ENCODE data around the gene CD36. TPM values are rescaled to one million over a fixed set of nuclear protein-coding genes. Genes with fewer than 3 reads are reported as not detected.

Gene CD36
- total RNA-seq, 4 donors from 2014 or later: 5.4 to 186 (median 12.1) TPM

GRCh38 chr7:80675090-80675489 is 36.6 kb downstream of the CD36 start:
- TF ChIP-seq POLR2A (IDR thresholded peaks at IDR 0.05) (no peak), CTCF (IDR thresholded peaks at IDR 0.05) (no peak)

GRCh38 chr7:80676404-80676803 is 38.0 kb downstream of the CD36 start:
- no peaks in the 10 kb centered on the region for H3K27me3 ChIP-seq
- no peak overlapping the region for H3K27ac ChIP-seq
- no peak overlapping the region for H3K4me3 ChIP-seq
- TF ChIP-seq POLR2A (IDR thresholded peaks at IDR 0.05) (no peak), CTCF (IDR thresholded peaks at IDR 0.05) (no peak)
- DNase-seq: no peak
- no peaks in the 10 kb centered on the region for H3K4me1 ChIP-seq
- H3K36me3 ChIP-seq: no peaks in the 10 kb centered on the region
- no peaks in the 10 kb centered on the region for H3K9me3 ChIP-seq
- intact Hi-C loops (cut with DNase I; ENCODE audit: low total_unique reads): no loop called here

More at GRCh38 chr7:80675090-80675489, 36.6 kb downstream of the CD36 start:
- no peaks in the 10 kb centered on the region for H3K9me3 ChIP-seq
- no peaks in the 10 kb centered on the region for H3K36me3 ChIP-seq
- H3K4me1 ChIP-seq: no peaks in the 10 kb centered on the region
- intact Hi-C loops (cut with DNase I; ENCODE audit: low total_unique reads): no loop called here
- H3K4me3 ChIP-seq: no peak overlapping the region
- H3K27me3 ChIP-seq: no peaks in the 10 kb centered on the region
- H3K27ac ChIP-seq: no peak overlapping the region
- no peak for DNase-seq

GRCh38 chr7:80677629-80678028 is 39.2 kb downstream of the CD36 start:
- TF ChIP-seq POLR2A (IDR thresholded peaks at IDR 0.05): no peak
- no peak for TF ChIP-seq CTCF (IDR thresholded peaks at IDR 0.05)

GRCh38 chr7:80678707-80679106 is 40.3 kb downstream of the CD36 start:
- Histone ChIP-seq H3K27ac (no peak overlapping the region), H3K36me3 (no peaks in the 10 kb centered on the region), H3K9me3 (no peaks in the 10 kb centered on the region), H3K4me3 (no peak overlapping the region), H3K27me3 (no peaks in the 10 kb centered on the region), H3K4me1 (no peaks in the 10 kb centered on the region)
- TF ChIP-seq POLR2A (IDR thresholded peaks at IDR 0.05) (no peak), CTCF (IDR thresholded peaks at IDR 0.05) (no peak)
- no peak for DNase-seq
- intact Hi-C loops (cut with DNase I; ENCODE audit: low total_unique reads): no loop called here

More at GRCh38 chr7:80677629-80678028, 39.2 kb downstream of the CD36 start:
- Histone ChIP-seq H3K4me1 (no peaks in the 10 kb centered on the region), H3K4me3 (no peak overlapping the region), H3K36me3 (no peaks in the 10 kb centered on the region), H3K9me3 (no peaks in the 10 kb centered on the region), H3K27me3 (no peaks in the 10 kb centered on the region), H3K27ac (no peak overlapping the region)
- intact Hi-C loops (cut with DNase I; ENCODE audit: low total_unique reads): no loop called here
- DNase-seq: no peak

GRCh38 chr7:80679921-80680907 is 41.8 kb downstream of the CD36 start:
- H3K36me3 ChIP-seq: no peaks in the 10 kb centered on the region
- H3K4me1 ChIP-seq: no peaks in the 10 kb centered on the region
- DNase-seq: no peak
- no peaks in the 10 kb centered on the region for H3K27me3 ChIP-seq
- H3K9me3 ChIP-seq: no peaks in the 10 kb centered on the region
- no peak overlapping the region for H3K27ac ChIP-seq
- intact Hi-C loops (cut with DNase I; ENCODE audit: low total_unique reads): no loop called here
- H3K4me3 ChIP-seq: no peak overlapping the region
- no peak for TF ChIP-seq CTCF (IDR thresholded peaks at IDR 0.05)
- no peak for TF ChIP-seq POLR2A (IDR thresholded peaks at IDR 0.05)

All from uterus (tissue), 4 donors.